Left ventricle myocardium inferior (tissue), 1 donor: ENCODE measurements around the gene DPF3. TPM values are rescaled to one million over a fixed set of nuclear protein-coding genes. Genes with fewer than 3 reads are reported as not detected.
A peak's percentile ranks its signal among the peaks of the same experiment; 100 is the strongest.

Experiments
- DNase-seq: peaks from one replicate; pipeline ENCODE4 v3.0.0-alpha.2; 2020
- H3K27ac ChIP-seq: fragments of 200-600 bp; replicated peaks from 2 replicates; pipeline ENCODE4 v1.8.0; 2021
- H3K27me3 ChIP-seq: fragments of 200-600 bp; 2 replicates; pipeline ENCODE4 v1.8.0; 2021; ENCODE audit warnings: low read depth
- H3K36me3 ChIP-seq: fragments of 200-600 bp; 2 replicates; pipeline ENCODE4 v1.8.0; 2021
- H3K4me1 ChIP-seq: fragments of 200-600 bp; 2 replicates; pipeline ENCODE4 v1.8.0; 2021
- H3K4me3 ChIP-seq: fragments of 200-600 bp; 2 replicates; pipeline ENCODE4 v1.8.0; 2021; ENCODE audit warnings: mild to moderate bottlenecking, moderate library complexity
- H3K9me3 ChIP-seq: fragments of 200-600 bp; replicated peaks from 2 replicates; pipeline ENCODE4 v1.8.0; 2021
- CTCF ChIP-seq: fragments of 200-600 bp; IDR thresholded peaks from 2 replicates; pipeline ENCODE4 v1.8.0; 2021; ENCODE audit warnings: antibody characterized with exemption, mild to moderate bottlenecking, borderline replicate concordance
- intact Hi-C: fragments of 100-400 bp; cut with micrococcal nuclease; formaldehyde crosslinking; loops from one replicate; pipeline ENCODE4 v1.11.0; 2022
- total RNA-seq: library from RNA; stranded (reverse); fragmentation: NEBNext Ultra II Directional; extraction: Animal tissue kit (Norgen Biotek cat#: 25700); gene quantifications from one replicate; pipeline ENCODE4 v1.2.1, GENCODE V29; 2021
- donor health status: DM: no; HTN: yes; CAD: no; lungs with severe emphysema.

The DPF3 gene
- total RNA-seq, 1 donor from 2014 or later, result 37.7 TPM

- H3K27ac ChIP-seq, result peak overlapping the region; percentile 93
- TF ChIP-seq CTCF, result no peak
Measured at GRCh38 chr14:72613975-72614319, 280.0 kb downstream of the DPF3 start.

GRCh38 chr14:72613231-72613974, 280.5 kb downstream of the DPF3 start:
- peak; percentile 88 for DNase-seq
- no peak for TF ChIP-seq CTCF
- peaks cover 79% of the 10 kb centered on the region for H3K4me1 ChIP-seq
- no peaks in the 10 kb centered on the region for H3K9me3 ChIP-seq
- peak overlapping the region; percentile 93 for H3K27ac ChIP-seq
- no peak overlapping the region for H3K4me3 ChIP-seq
- intact Hi-C loops, result no loop called here
- H3K36me3 ChIP-seq, result no peaks in the 10 kb centered on the region
- no peaks in the 10 kb centered on the region for H3K27me3 ChIP-seq

More at GRCh38 chr14:72613975-72614319, 280.0 kb downstream of the DPF3 start:
- no peaks in the 10 kb centered on the region for H3K27me3 ChIP-seq
- H3K9me3 ChIP-seq, result no peaks in the 10 kb centered on the region
- intact Hi-C loops, result no loop called here
- H3K4me1 ChIP-seq, result peaks cover 84% of the 10 kb centered on the region
- no peaks in the 10 kb centered on the region for H3K36me3 ChIP-seq
- no peak overlapping the region for H3K4me3 ChIP-seq
- no peak for DNase-seq

GRCh38 chr14:72612041-72612440, 281.9 kb downstream of the DPF3 start:
- TF ChIP-seq CTCF, result no peak
- intact Hi-C loops, result no loop called here
- Histone ChIP-seq H3K4me1 (peaks cover 65% of the 10 kb centered on the region), H3K27me3 (no peaks in the 10 kb centered on the region), H3K4me3 (no peak overlapping the region), H3K36me3 (no peaks in the 10 kb centered on the region), H3K9me3 (no peaks in the 10 kb centered on the region), H3K27ac (no peak overlapping the region)
- DNase-seq, result no peak

- H3K4me1 ChIP-seq, result peaks cover 60% of the 10 kb centered on the region
Measured at GRCh38 chr14:72611506-72611905, 282.4 kb downstream of the DPF3 start.

GRCh38 chr14:72610831-72611200, 283.1 kb downstream of the DPF3 start:
- H3K9me3 ChIP-seq, result no peaks in the 10 kb centered on the region
- intact Hi-C loops, result no loop called here
- no peak for TF ChIP-seq CTCF
- no peaks in the 10 kb centered on the region for H3K36me3 ChIP-seq
- H3K4me3 ChIP-seq, result no peak overlapping the region
- no peak for DNase-seq
- H3K27me3 ChIP-seq, result no peaks in the 10 kb centered on the region
- peaks cover 53% of the 10 kb centered on the region for H3K4me1 ChIP-seq
- no peak overlapping the region for H3K27ac ChIP-seq

More at GRCh38 chr14:72611506-72611905, 282.4 kb downstream of the DPF3 start:
- no peaks in the 10 kb centered on the region for H3K36me3 ChIP-seq
- intact Hi-C loops, result no loop called here
- no peaks in the 10 kb centered on the region for H3K27me3 ChIP-seq
- H3K27ac ChIP-seq, result no peak overlapping the region
- H3K4me3 ChIP-seq, result no peak overlapping the region
- H3K9me3 ChIP-seq, result no peaks in the 10 kb centered on the region
- no peak for DNase-seq
- TF ChIP-seq CTCF, result no peak
